ENCODE results near the gene ZBTB20. TPM values are rescaled to one million over a fixed set of nuclear protein-coding genes. Genes with fewer than 3 reads are reported as not detected.

Gene ZBTB20
- total and polyA plus RNA-seq, 8 donors = 0.15 to 149 (median 38.5) TPM

GRCh38 chr3:114660808-114661207 lies 486.3 kb downstream of the ZBTB20 start:
- no peak overlapping the region for H3K4me3 ChIP-seq
- no peaks in the 10 kb centered on the region for H3K27me3 ChIP-seq
- no peaks in the 10 kb centered on the region for H3K36me3 ChIP-seq
- H3K27ac ChIP-seq = peak overlapping the region in 4 of 5 donors; percentile 14 to 81 (median 64)
- H3K4me1 ChIP-seq = peaks cover 9 to 23% (median 19%) of the 10 kb centered on the region in 4 donors
- no peak for TF ChIP-seq CTCF (IDR thresholded peaks at IDR 0.05)
- no peak for TF ChIP-seq EP300 (IDR thresholded peaks at IDR 0.05)
- TF ChIP-seq POLR2AphosphoS5 (IDR thresholded peaks at IDR 0.05) = no peak
- TF ChIP-seq POLR2A (IDR thresholded peaks at IDR 0.05) = no peak
- 77 to 94% (median 90%) methylated on average over 1 of the region's 1 CpG for WGBS, 5 donors
- no peak for DNase-seq
- no peaks in the 10 kb centered on the region for H3K9me3 ChIP-seq
- intact Hi-C loops (cut with DNase I; ENCODE audit: low total_unique reads) = no loop called here

GRCh38 chr3:114660124-114660523 lies 487.0 kb downstream of the ZBTB20 start:
- TF ChIP-seq POLR2AphosphoS5 (IDR thresholded peaks at IDR 0.05) (no peak), POLR2A (IDR thresholded peaks at IDR 0.05) (no peak), CTCF (IDR thresholded peaks at IDR 0.05) (no peak), EP300 (IDR thresholded peaks at IDR 0.05) (no peak)
- peak overlapping the region in 4 of 5 donors; percentile 54 to 81 (median 75) for H3K27ac ChIP-seq
- H3K4me3 ChIP-seq = no peak overlapping the region
- no peaks in the 10 kb centered on the region for H3K36me3 ChIP-seq
- intact Hi-C loops (cut with DNase I; ENCODE audit: low total_unique reads) = no loop called here
- H3K4me1 ChIP-seq = peaks cover 9 to 23% (median 19%) of the 10 kb centered on the region in 4 donors
- peak; percentile 27 to 68 for DNase-seq
- H3K9me3 ChIP-seq = no peaks in the 10 kb centered on the region
- WGBS, 5 donors = 11 to 17% (median 16%) methylated on average over 6 of the region's 6 CpGs
- no peaks in the 10 kb centered on the region for H3K27me3 ChIP-seq

GRCh38 chr3:114659109-114660061 lies 487.7 kb downstream of the ZBTB20 start:
- TF ChIP-seq CTCF (IDR thresholded peaks at IDR 0.05) (peak in 1 of 7 experiments; percentile 21), EP300 (IDR thresholded peaks at IDR 0.05) (no peak), POLR2AphosphoS5 (IDR thresholded peaks at IDR 0.05) (peak in 1 of 3 donors; percentile 56)
- Histone ChIP-seq H3K4me1 (peaks cover 9 to 23% (median 19%) of the 10 kb centered on the region in 4 donors), H3K36me3 (no peaks in the 10 kb centered on the region), H3K27me3 (no peaks in the 10 kb centered on the region), H3K9me3 (no peaks in the 10 kb centered on the region), H3K4me3 (no peak overlapping the region), H3K27ac (peak overlapping the region in 4 of 5 donors; percentile 54 to 81 (median 75))
- DNase-seq = peak; percentile 34 to 47
- 22 to 43% (median 38%) methylated on average over 5 of the region's 5 CpGs for WGBS, 5 donors
- intact Hi-C loops (cut with DNase I; ENCODE audit: low total_unique reads) = no loop called here

DNA sequence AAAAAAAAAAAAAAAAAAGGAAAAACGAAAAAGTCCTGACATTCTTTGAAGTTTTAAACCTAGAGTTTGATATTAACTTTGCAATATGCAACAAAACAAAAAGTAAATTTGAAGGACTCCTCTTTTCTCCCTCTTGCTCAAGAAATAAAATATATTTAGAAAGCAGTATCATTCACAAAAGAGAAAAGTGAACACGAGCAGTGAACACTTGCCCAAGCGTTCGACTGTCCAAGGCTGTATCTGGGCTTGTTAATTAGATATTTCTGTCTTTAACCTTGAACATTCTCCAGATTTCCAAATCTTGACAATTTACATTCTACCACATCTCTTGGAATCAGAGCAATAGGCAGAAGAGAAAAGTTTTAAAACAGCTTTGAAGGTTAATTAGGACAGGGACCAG lies 495.5 kb downstream of the ZBTB20 start:
- Histone ChIP-seq H3K27me3 (no peaks in the 10 kb centered on the region), H3K9me3 (no peaks in the 10 kb centered on the region), H3K4me3 (no peak overlapping the region), H3K36me3 (no peaks in the 10 kb centered on the region), H3K4me1 (peaks cover 0 to 10% (median 0%) of the 10 kb centered on the region in 4 donors), H3K27ac (no peak overlapping the region)
- 82 to 95% (median 85%) methylated on average over 4 of the region's 4 CpGs for WGBS, 5 donors
- TF ChIP-seq POLR2AphosphoS5 (IDR thresholded peaks at IDR 0.05) (no peak), EP300 (IDR thresholded peaks at IDR 0.05) (no peak), CTCF (IDR thresholded peaks at IDR 0.05) (no peak)
- intact Hi-C loops (cut with DNase I; ENCODE audit: low total_unique reads) = no loop called here
- no peak for DNase-seq

All from stomach (tissue), 9 donors.